GM12872 (cell line): ENCODE data around the gene CFAP54.

Experiments
- CTCF ChIP-seq: IDR thresholded peaks from 3 replicates; pipeline ENCODE4 v1.5.1; 2011; ENCODE audit warnings: low read depth, mild to moderate bottlenecking, low read length, moderate library complexity; ENCODE audit not compliant: insufficient read depth

The CFAP54 gene

DNA sequence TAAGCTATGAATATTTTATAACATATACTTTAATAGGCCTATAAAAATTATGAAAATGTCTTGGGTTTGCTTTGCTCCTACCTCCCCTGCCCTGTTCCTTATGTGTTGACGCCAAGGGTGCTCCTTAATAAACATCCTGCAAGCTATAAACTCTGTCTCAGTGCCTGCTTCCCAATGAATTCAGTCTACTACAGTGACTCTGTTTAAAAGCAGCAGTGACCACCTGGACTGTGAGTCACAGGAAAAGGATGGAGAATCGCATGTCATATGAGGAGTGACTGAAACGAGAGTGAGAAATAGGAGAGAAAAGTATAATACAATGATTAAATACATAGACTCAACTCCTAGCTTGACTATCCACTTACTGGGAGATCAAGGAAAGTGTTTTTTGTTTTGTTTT, 41.1 kb upstream of the CFAP54 start:
- TF ChIP-seq CTCF, result no peak

GRCh38 chr12:96452261-96452922, 37.0 kb upstream of the CFAP54 start:
- TF ChIP-seq CTCF, result no peak

DNA sequence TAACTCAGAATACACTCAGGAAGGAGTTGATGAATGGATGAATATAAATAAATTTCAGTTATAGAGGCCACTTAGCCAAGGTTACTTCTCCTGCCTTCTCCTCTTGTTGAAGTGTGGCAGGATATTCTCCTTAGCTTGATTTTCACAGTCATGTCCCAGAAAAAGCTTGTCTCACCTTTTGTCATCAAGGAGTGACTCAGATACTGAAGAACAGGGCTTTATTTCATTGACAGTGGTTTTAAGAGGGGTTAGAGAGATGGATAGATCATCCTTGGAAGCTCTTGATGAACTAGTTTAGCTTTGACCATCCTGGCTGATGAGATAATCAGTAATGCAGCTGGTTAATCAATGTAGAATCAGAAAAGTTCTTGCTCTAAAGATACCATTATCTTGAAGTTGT, 35.0 kb upstream of the CFAP54 start:
- TF ChIP-seq CTCF, result no peak

DNA sequence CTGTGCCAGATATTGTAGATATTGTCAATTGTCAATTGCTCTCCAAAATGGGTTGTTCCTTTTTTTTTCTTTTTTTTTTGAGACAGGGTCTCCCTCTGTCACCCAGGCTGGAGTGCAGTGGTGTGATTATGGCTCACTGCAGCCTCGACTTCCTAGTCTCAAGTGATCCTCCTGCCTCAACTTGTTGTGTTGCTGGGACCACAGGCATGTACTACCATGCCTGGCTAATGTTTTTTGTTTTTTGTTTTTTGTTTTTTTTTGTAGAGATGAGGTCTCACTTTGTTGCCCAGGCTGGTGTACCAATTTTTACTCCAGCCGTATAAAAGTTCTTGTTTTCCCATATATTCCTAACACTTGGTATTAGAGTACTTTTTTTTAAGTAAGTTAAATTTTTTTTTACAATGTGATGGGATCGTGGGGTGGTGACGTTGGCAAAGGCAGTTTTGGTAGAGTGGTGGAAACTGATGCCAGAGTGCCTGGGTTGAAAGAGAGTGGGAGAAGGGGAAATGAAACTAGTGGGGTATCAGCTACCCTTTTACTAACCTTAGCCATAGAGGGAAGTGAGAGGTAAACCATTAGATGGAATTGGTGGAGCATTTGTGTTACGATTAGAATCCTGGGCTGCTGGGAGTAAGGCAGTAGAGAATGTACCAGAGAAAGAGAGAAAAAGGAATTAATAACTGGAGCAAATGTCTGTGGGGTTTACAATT, 33.0 kb upstream of the CFAP54 start:
- TF ChIP-seq CTCF, result no peak

GRCh38 chr12:96457191-96457930, 32.0 kb upstream of the CFAP54 start:
- TF ChIP-seq CTCF, result no peak

DNA sequence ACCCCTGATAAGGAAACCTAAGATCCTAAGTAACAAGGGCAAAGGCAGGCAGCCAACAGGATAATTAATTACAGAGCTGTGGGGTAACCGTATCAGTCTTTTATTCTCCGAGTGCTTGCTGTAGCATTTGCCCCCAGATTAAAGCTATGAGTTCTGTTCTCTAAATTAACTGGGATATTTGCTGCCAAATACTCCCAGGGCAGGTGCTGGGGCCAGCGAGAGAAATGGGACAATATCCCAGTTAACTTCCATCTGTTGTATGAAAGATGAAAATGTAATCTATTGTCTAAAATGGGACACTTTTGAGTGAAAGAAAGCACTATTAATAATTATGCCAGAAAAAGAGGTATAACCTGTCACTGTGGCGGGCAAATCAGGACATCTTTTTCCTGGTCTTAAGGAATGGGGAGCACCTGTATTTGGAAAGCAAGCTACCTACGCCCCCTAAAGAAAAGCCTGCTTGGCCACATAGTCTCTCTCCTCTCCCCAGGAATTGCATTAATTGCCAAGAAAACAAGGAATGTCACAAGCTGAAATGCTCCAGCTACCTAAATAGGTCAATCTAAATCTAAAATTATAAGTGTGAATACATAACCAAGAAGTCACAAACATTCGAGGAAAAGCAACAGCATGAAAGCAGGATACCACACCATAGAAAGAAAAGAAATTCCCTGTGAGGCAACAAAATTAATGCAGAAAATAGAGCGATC, 26.7 kb upstream of the CFAP54 start:
- no peak for TF ChIP-seq CTCF

GRCh38 chr12:96465896-96466295, 23.5 kb upstream of the CFAP54 start:
- no peak for TF ChIP-seq CTCF
